ENCODE measurements around the gene ZBTB3. TPM values are rescaled to one million over a fixed set of nuclear protein-coding genes. Genes with fewer than 3 reads are reported as not detected.

Gene ZBTB3
- total and polyA plus RNA-seq, 2 of the 13 experiments (the other 11 are each of a cell fraction or from before 2014, with no cell fraction given), result 3.4 to 5.2 TPM

DNA sequence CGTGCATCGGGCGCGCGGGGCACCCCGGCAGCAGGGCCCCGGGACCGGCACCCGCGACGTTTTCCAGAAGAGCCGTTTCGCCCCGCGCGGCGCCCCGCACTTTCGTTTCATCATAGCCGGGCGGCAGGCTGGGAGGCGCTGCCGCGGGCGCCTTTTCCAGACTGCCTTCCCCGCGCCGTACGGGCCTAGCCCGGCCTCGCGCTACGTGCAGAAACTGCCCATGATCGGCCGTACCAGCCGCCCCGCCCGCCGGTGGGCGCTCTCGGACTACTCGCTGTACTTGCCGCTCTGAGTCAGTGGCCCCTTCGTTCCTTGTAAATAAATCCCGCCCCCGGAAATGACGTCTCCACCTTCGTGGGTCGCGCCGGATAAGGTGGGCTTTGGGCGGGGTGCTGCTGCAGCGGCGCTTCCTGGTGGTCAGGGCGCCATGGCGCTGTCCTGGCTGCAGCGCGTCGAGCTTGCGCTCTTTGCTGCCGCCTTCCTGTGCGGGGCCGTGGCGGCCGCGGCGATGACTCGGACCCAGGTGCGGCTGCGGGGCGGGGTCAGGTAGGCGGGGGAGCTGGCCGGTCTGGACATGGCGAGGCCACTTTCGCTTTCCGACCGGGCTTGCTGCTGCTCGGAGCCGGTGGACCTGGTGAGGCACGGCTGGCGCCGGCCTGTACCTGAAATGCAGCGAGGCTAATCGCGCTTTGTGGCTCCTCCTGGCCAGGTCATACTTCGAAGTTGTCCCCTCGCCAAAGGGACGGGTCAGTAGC is 33.2 kb upstream of the ZBTB3 start, which contains the start of gene TMEM179B (continued):
- TF ChIP-seq, protein P1, sequence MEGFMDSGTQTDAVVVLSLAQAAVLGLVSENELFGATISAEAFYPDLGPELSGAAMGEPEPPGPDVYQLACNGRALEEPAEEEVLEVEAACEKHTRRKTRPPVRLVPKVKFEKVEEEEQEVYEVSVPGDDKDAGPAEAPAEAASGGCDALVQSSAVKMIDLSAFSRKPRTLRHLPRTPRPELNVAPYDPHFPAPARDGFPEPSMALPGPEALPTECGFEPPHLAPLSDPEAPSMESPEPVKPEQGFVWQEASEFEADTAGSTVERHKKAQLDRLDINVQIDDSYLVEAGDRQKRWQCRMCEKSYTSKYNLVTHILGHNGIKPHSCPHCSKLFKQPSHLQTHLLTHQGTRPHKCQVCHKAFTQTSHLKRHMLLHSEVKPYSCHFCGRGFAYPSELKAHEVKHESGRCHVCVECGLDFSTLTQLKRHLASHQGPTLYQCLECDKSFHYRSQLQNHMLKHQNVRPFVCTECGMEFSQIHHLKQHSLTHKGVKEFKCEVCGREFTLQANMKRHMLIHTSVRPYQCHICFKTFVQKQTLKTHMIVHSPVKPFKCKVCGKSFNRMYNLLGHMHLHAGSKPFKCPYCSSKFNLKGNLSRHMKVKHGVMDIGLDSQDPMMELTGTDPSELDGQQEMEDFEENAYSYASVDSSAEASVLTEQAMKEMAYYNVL (CRISPR knock-in tag; IDR thresholded peaks at IDR 0.05; ENCODE audit: borderline replicate concordance), result no peak
- TF ChIP-seq CREM (IDR thresholded peaks at IDR 0.05) (peak; percentile 92), CREM (CRISPR knock-in tag; IDR thresholded peaks at IDR 0.05) (peak; percentile 50; the same call in 1 of the 2 replicates), ATM (IDR thresholded peaks at IDR 0.05; ENCODE audit: borderline replicate concordance) (no peak), ZBTB7B (CRISPR knock-in tag; IDR thresholded peaks at IDR 0.05) (peak; percentile 93), ZNF251 (CRISPR knock-in tag; IDR thresholded peaks at IDR 0.05) (peak; percentile 53; the same call in 1 of the 2 replicates), CHD4 (IDR thresholded peaks at IDR 0.05; ENCODE audit: borderline replicate concordance, low read length) (no peak), ZNF605 (CRISPR knock-in tag; IDR thresholded peaks at IDR 0.05) (no peak; the same call in 1 of the 2 replicates), ZSCAN20 (CRISPR knock-in tag; IDR thresholded peaks at IDR 0.05; ENCODE audit: borderline replicate concordance) (no peak), RELA (CRISPR knock-in tag; IDR thresholded peaks at IDR 0.05) (no peak), ZNF10 (CRISPR knock-in tag; IDR thresholded peaks at IDR 0.05; ENCODE audit: borderline replicate concordance, low read depth) (no peak), ZKSCAN8 (CRISPR knock-in tag; IDR thresholded peaks at IDR 0.05; ENCODE audit: borderline replicate concordance) (peak; percentile 77; the same call in 1 of the 2 replicates), SNAI1 (CRISPR knock-in tag; IDR thresholded peaks at IDR 0.05; ENCODE audit: borderline replicate concordance) (0 out of 2 replicates have a peak, but pooled peaks have one; percentile 18), ZNF678 (CRISPR knock-in tag; IDR thresholded peaks at IDR 0.05) (peak; percentile 91; the same call in 1 of the 2 replicates), NR2F2 (IDR thresholded peaks at IDR 0.05; ENCODE audit: borderline replicate concordance, low read depth) (no peak), POLR2AphosphoS5 (IDR thresholded peaks at IDR 0.05; ENCODE audit: low read depth, low read length) (peak; percentile 93), MYNN (CRISPR knock-in tag; IDR thresholded peaks at IDR 0.05; ENCODE audit: low read depth) (peak; percentile 88; the same call in 1 of the 2 replicates), ZFP36L2 (CRISPR knock-in tag; IDR thresholded peaks at IDR 0.05) (peak; percentile 30; the same call in 1 of the 2 replicates), BCL6 (CRISPR knock-in tag; IDR thresholded peaks at IDR 0.05) (peak; percentile 61; the same call in 1 of the 2 replicates), SIN3B (IDR thresholded peaks at IDR 0.05; ENCODE audit: low read length) (no peak; the same call in 1 of the 2 replicates), MAF1 (CRISPR knock-in tag; IDR thresholded peaks at IDR 0.05; ENCODE audit: borderline replicate concordance) (peak; percentile 69), NFIB (CRISPR knock-in tag; IDR thresholded peaks at IDR 0.05; ENCODE audit: borderline replicate concordance) (no peak), SRY (CRISPR knock-in tag; IDR thresholded peaks at IDR 0.05) (no peak), ZNF614 (CRISPR knock-in tag; IDR thresholded peaks at IDR 0.05; ENCODE audit: borderline replicate concordance) (peak; percentile 72; the same call in 1 of the 2 replicates), HNRNPK (IDR thresholded peaks at IDR 0.05; ENCODE audit: low read depth, low read length, poor library complexity, severe bottlenecking) (peak; percentile 74), RCOR2 (CRISPR knock-in tag; IDR thresholded peaks at IDR 0.05) (peak; percentile 67; the same call in 1 of the 2 replicates), KDM2A (CRISPR knock-in tag; IDR thresholded peaks at IDR 0.05; ENCODE audit: borderline replicate concordance, low read depth) (peak; percentile 100)
- TF ChIP-seq, protein P2, sequence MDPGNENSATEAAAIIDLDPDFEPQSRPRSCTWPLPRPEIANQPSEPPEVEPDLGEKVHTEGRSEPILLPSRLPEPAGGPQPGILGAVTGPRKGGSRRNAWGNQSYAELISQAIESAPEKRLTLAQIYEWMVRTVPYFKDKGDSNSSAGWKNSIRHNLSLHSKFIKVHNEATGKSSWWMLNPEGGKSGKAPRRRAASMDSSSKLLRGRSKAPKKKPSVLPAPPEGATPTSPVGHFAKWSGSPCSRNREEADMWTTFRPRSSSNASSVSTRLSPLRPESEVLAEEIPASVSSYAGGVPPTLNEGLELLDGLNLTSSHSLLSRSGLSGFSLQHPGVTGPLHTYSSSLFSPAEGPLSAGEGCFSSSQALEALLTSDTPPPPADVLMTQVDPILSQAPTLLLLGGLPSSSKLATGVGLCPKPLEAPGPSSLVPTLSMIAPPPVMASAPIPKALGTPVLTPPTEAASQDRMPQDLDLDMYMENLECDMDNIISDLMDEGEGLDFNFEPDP (CRISPR knock-in tag; conservative IDR thresholded peaks at IDR 0.05), result no peak
- TF ChIP-seq, protein P3, sequence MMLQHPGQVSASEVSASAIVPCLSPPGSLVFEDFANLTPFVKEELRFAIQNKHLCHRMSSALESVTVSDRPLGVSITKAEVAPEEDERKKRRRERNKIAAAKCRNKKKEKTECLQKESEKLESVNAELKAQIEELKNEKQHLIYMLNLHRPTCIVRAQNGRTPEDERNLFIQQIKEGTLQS (CRISPR knock-in tag; IDR thresholded peaks at IDR 0.05), result peak; percentile 54
